ENCODE results near the gene GRIN2D.

The GRIN2D gene

GRCh38 chr19:48379058-48379457 lies 14.4 kb upstream of the GRIN2D start:
- TF ChIP-seq CTCF (IDR thresholded peaks at IDR 0.05; ENCODE audit: borderline replicate concordance, control extremely low read depth, extremely low read depth, insufficient read depth, missing control alignments): no peak
- in situ Hi-C loops (cut with MboI; ENCODE audit: low sequenced_read_pairs, unreplicated experiment): no loop called here
- no peak for DNase-seq (ENCODE audit: low spot score)

GRCh38 chr19:48381178-48381950 lies 12.1 kb upstream of the GRIN2D start:
- DNase-seq (ENCODE audit: low spot score): no peak
- TF ChIP-seq CTCF (IDR thresholded peaks at IDR 0.05; ENCODE audit: borderline replicate concordance, control extremely low read depth, extremely low read depth, insufficient read depth, missing control alignments): no peak
- in situ Hi-C loops (cut with MboI; ENCODE audit: low sequenced_read_pairs, unreplicated experiment): no loop called here

GRCh38 chr19:48382286-48382685 lies 11.2 kb upstream of the GRIN2D start:
- in situ Hi-C loops (cut with MboI; ENCODE audit: low sequenced_read_pairs, unreplicated experiment): no loop called here
- DNase-seq (ENCODE audit: low spot score): no peak
- TF ChIP-seq CTCF (IDR thresholded peaks at IDR 0.05; ENCODE audit: borderline replicate concordance, control extremely low read depth, extremely low read depth, insufficient read depth, missing control alignments): no peak

GRCh38 chr19:48385461-48386087 lies 7.9 kb upstream of the GRIN2D start:
- in situ Hi-C loops (cut with MboI; ENCODE audit: low sequenced_read_pairs, unreplicated experiment): no loop called here
- no peak for TF ChIP-seq CTCF (IDR thresholded peaks at IDR 0.05; ENCODE audit: borderline replicate concordance, control extremely low read depth, extremely low read depth, insufficient read depth, missing control alignments)
- DNase-seq (ENCODE audit: low spot score): no peak

DNA sequence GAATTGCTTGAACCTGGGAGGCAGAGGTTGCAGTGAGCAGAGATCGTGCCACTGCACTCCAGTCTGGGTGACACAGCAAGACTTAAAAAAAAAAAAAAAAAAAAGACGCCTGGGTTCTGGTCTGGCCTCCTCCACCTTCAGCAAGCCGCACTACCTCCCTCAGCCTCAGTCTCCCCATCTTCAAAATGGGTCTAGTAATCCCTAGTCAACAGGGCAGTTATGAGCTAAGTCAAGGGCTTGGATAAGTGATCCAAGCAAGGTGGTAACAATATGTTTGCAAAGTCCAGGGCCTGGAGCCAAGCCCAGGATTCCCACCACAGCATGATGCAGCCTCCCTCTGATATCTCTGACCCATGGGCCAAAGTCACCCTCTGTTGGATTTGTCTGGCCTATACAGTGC lies 6.5 kb upstream of the GRIN2D start:
- in situ Hi-C loops (cut with MboI; ENCODE audit: low sequenced_read_pairs, unreplicated experiment): no loop called here
- DNase-seq (ENCODE audit: low spot score): no peak
- no peak for TF ChIP-seq CTCF (IDR thresholded peaks at IDR 0.05; ENCODE audit: borderline replicate concordance, control extremely low read depth, extremely low read depth, insufficient read depth, missing control alignments)

GRCh38 chr19:48390188-48391099 lies 3.0 kb upstream of the GRIN2D start:
- TF ChIP-seq CTCF (IDR thresholded peaks at IDR 0.05; ENCODE audit: borderline replicate concordance, control extremely low read depth, extremely low read depth, insufficient read depth, missing control alignments): peak; percentile 74
- in situ Hi-C loops (cut with MboI; ENCODE audit: low sequenced_read_pairs, unreplicated experiment): no loop called here
- DNase-seq (ENCODE audit: low spot score): peak; percentile 82

All from GM13976 (cell line).